T-helper 1 cell treated with Interleukin-12 subunit alpha and Interleukin-12 subunit beta and Interleukin-4 antibody, amounts not matched to agents 30 ng/mL and 1 ng/mL, for 36 hours (primary cell): ENCODE data around the gene CHERP. TPM values are rescaled to one million over a fixed set of nuclear protein-coding genes. Genes with fewer than 3 reads are reported as not detected.

Experiments
- intact Hi-C: fragments of 100-400 bp; cut with micrococcal nuclease; formaldehyde crosslinking; loops from one replicate; pipeline ENCODE4 v1.15.1; 2024
- total RNA-seq: library from RNA; stranded (reverse); gene quantifications from 2 replicates; pipeline ENCODE4 v1.2.3, GENCODE V29; 2022

The CHERP gene
- total RNA-seq, 1 donor from 2014 or later: 66.3 TPM

GRCh38 chr19:16581145-16581970 lies 39.1 kb upstream of the CHERP start:
- intact Hi-C loops: loop anchor here (10.0 kb wide), 2 partner anchors 313 to 507 kb away; partner anchors contain the start of gene TPM4

- intact Hi-C loops: no loop called here
Measured at GRCh38 chr19:16579381-16579780, 37.1 kb upstream of the CHERP start.

- intact Hi-C loops: no loop called here
Measured at GRCh38 chr19:16577531-16577985, 35.3 kb upstream of the CHERP start.

GRCh38 chr19:16576690-16577530 lies 34.7 kb upstream of the CHERP start:
- intact Hi-C loops: no loop called here

GRCh38 chr19:16575861-16576689 lies 33.8 kb upstream of the CHERP start:
- intact Hi-C loops: no loop called here

DNA sequence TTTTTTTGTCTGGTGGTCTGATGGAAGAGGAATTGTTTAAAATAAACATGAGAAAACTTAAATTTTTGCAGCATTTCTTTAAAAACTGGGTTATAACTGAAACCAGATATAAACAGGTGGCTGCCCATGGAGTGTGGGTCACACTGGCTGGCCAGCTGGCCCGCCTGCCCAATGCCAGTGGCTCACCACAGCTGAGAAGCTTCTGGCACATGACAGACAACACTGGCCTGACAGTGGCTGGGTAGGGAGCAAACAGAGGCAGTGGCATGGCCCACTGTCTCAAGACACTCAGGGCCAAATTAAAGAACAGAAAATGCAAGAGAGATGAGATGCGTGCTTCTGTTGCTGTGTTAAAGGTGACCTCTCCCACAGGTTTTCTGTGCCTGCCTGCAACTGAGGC lies 33.0 kb upstream of the CHERP start:
- intact Hi-C loops: no loop called here

- intact Hi-C loops: loop anchor here (5.0 kb wide), 1 partner anchor 47 kb away; no protein-coding TSS in a partner anchor
Measured at GRCh38 chr19:16573925-16574324, 31.7 kb upstream of the CHERP start.

GRCh38 chr19:16573296-16573695 lies 31.1 kb upstream of the CHERP start:
- intact Hi-C loops: loop anchor here (5.0 kb wide), 1 partner anchor 46 kb away; no protein-coding TSS in a partner anchor

DNA sequence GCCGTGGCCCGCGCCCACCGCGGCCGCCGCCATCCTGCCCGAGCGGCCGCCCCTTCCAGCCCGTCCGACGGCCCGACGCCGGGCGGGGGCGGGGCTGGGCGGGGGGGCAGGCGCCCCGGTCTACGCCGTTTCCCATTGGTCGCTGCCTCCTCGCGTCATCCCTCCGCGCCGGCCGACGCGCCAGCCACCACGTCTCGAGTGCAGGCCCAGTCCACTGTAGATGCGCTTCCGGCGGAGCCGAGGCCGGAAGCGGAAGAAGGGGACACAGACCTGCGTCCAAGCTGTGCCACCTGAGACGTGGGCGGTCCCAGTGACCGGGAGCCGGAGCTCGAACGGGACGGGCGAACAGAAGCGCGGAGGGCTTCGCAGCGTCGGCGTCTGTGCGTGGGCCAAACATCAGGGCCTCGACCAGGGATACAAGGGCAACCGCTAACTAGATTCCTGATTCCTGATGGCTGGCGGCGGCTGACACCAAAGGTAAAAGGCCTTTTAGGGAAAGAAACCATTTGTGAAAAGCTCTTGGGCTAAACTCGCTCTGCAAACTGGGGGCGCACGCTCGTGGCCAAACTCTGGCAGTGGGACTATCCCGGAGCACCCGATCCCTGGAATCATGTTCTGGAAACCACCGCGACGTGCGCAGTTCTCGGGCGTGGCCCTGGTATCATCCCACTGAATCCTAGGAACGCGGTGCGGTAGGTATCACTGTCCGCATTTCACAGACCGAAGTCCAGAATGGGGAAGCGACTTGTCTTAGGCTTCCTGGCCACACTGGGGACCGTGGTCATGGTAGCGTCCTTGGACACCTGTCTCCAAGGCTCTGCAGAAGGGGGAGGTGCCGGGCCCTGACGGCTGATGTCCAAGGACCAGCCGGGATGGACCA lies 30.3 kb upstream of the CHERP start, which contains the start of gene SLC35E1:
Gene SLC35E1, minus strand, starts transcription at position 84 of the 880 bp plus-strand sequence. Its CDS starts 51 bp downstream, at position 33.
- intact Hi-C loops: loop anchor here (1.0 to 5.0 kb wide), 8 partner anchors 12 to 695 kb away; partner anchors contain the start of genes BABAM1, C19orf44, CALR3 and CHERP

GRCh38 chr19:16571822-16572331 lies 29.6 kb upstream of the CHERP start:
- intact Hi-C loops: loop anchor here (1.0 to 5.0 kb wide), 8 partner anchors 12 to 695 kb away; partner anchors contain the start of genes BABAM1, C19orf44, CALR3 and CHERP

GRCh38 chr19:16571283-16571682 lies 29.0 kb upstream of the CHERP start:
- intact Hi-C loops: loop anchor here (5.0 kb wide), 1 partner anchor 44 kb away; no protein-coding TSS in a partner anchor

GRCh38 chr19:16569609-16570320 lies 27.5 kb upstream of the CHERP start:
- intact Hi-C loops: loop anchor here (5.0 kb wide), 1 partner anchor 42 kb away; no protein-coding TSS in a partner anchor

GRCh38 chr19:16566702-16567101 lies 24.5 kb upstream of the CHERP start:
- intact Hi-C loops: loop anchor here (1.0 kb wide), 6 partner anchors 18 to 94 kb away; partner anchors contain the start of genes CHERP and SMIM7

DNA sequence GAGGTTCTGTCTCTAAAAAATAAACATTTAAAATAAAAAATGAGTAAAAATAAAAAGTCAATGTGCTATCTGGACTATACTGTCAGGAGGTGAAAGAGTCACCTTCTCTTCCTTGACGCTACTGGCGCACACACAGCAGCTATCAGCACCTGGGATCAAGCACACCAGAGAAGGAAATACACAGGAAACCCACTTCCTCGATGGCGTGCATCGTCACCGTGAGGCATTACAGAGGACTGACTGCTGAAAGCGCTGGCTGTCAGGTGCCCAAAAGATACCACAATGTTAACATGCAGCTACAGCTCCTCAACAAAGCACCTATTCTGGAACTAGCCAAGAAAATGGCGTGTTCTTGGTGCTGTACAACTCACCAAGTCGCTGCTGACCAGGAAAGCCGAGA lies 23.9 kb upstream of the CHERP start:
- intact Hi-C loops: loop anchor here (1.0 kb wide), 6 partner anchors 18 to 94 kb away; partner anchors contain the start of genes CHERP and SMIM7

- intact Hi-C loops: no loop called here
Measured at GRCh38 chr19:16564842-16565241, 22.6 kb upstream of the CHERP start.

GRCh38 chr19:16562608-16563025 lies 20.4 kb upstream of the CHERP start:
- intact Hi-C loops: no loop called here

GRCh38 chr19:16561382-16561781 lies 19.1 kb upstream of the CHERP start:
- intact Hi-C loops: no loop called here

DNA sequence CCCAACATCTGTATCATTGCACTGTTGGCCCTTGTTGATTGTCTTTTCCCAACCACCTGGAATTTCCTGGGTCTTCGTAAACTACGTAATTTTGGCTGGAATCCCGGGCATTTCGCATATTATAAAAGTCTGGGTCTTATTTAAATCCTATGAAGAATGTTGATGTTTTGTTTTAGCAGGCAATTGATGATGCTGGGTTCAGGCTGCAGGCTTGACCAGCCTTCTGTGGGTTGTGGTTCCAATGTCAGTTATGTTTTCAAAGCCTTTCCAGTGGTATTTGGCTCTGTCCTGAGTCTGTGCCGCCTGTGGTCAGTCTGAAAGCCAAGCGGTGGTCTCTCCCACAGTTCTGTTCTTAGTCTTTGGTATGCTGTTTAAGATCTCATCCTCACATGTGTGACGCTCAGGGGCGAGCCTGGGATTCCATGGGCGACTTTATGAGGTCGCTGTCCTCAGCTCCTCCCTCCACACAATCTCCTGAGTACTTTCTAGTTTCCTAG lies 17.6 kb upstream of the CHERP start:
- intact Hi-C loops: no loop called here
